ENCODE results near the gene CACNG8. TPM values are rescaled to one million over a fixed set of nuclear protein-coding genes. Genes with fewer than 3 reads are reported as not detected.

CACNG8 gene
- total RNA-seq, 8 experiments from 2014 or later, result 0.15 to 6.1 (median 1.6) TPM

- in situ Hi-C loops (cut with MboI; ENCODE audit: low pct_unique_long_range_greater_than_20kb in 2 of 9, low sequenced_read_pairs in 9 of 9, unreplicated experiment in 9 of 9), result no loop called here
- H3K4me3 ChIP-seq, result no peak overlapping the region
- H3K4me1 ChIP-seq (replicated peaks in 1 of 2), result peaks cover 9 to 20% of the 10 kb centered on the region in 2 donors
- H3K27ac ChIP-seq, result peak overlapping the region in 1 of 2 donors; percentile 6
- WGBS, 10 experiments, result 0 to 80% (median 37%) methylated on average over 1 to 14 of the region's 22 CpGs; no CpG with 5 or more reads in 3 of the 10 experiments
- peak in 2 of 8 experiments; percentile 7 to 22 for ATAC-seq (replicated peaks in 6 of 8)
Observed at GRCh38 chr19:53989600-53990533, 27.1 kb downstream of the CACNG8 start.

GRCh38 chr19:53991224-53992113 lies 28.7 kb downstream of the CACNG8 start, which contains the start of gene CACNG6:
Gene CACNG6, plus strand, starts transcription at chr19:53991637. Its CDS starts 1,241 bp downstream, at chr19:53992878.
- peaks cover 9 to 20% of the 10 kb centered on the region in 2 donors for H3K4me1 ChIP-seq (replicated peaks in 1 of 2)
- peak within 1 kb of the TSS; percentile 18 to 33 (median 22) for H3K4me3 ChIP-seq
- WGBS, 10 experiments, result no CpG with 5 or more reads among the region's 66 CpGs
- ATAC-seq (replicated peaks in 6 of 8), result peak in 7 of 8 experiments; percentile 43 to 89 (median 83)
- H3K27ac ChIP-seq, result peak within 1 kb of the TSS in 1 of 2 donors; percentile 69
- in situ Hi-C loops (cut with MboI; ENCODE audit: low pct_unique_long_range_greater_than_20kb in 2 of 9, low sequenced_read_pairs in 9 of 9, unreplicated experiment in 9 of 9), result no loop called here

GRCh38 chr19:53992211-53992610 lies 29.5 kb downstream of the CACNG8 start:
- in situ Hi-C loops (cut with MboI; ENCODE audit: low pct_unique_long_range_greater_than_20kb in 2 of 9, low sequenced_read_pairs in 9 of 9, unreplicated experiment in 9 of 9), result no loop called here
- Histone ChIP-seq H3K27ac (peak overlapping the region in 1 of 2 donors; percentile 58), H3K4me3 (no peak overlapping the region)

GRCh38 chr19:53992815-53993214 lies 30.1 kb downstream of the CACNG8 start:
- Histone ChIP-seq H3K4me1 (replicated peaks in 1 of 2) (peaks cover 9 to 20% of the 10 kb centered on the region in 2 donors), H3K27ac (no peak overlapping the region), H3K4me3 (no peak overlapping the region)
- no CpG with 5 or more reads among the region's 43 CpGs for WGBS, 10 experiments
- in situ Hi-C loops (cut with MboI; ENCODE audit: low pct_unique_long_range_greater_than_20kb in 2 of 9, low sequenced_read_pairs in 9 of 9, unreplicated experiment in 9 of 9), result no loop called here
- ATAC-seq (replicated peaks in 6 of 8), result no peak

More at GRCh38 chr19:53992211-53992610, 29.5 kb downstream of the CACNG8 start:
- ATAC-seq (replicated peaks in 6 of 8), result no peak
- H3K4me1 ChIP-seq (replicated peaks in 1 of 2), result peaks cover 9 to 20% of the 10 kb centered on the region in 2 donors
- 75 to 100% (median 90%) methylated on average over 2 to 5 of the region's 9 CpGs; no CpG with 5 or more reads in 5 of the 10 experiments for WGBS, 10 experiments

GRCh38 chr19:53993448-53993847 lies 30.7 kb downstream of the CACNG8 start:
- Histone ChIP-seq H3K4me1 (replicated peaks in 1 of 2) (peaks cover 9 to 20% of the 10 kb centered on the region in 2 donors), H3K27ac (no peak overlapping the region), H3K4me3 (no peak overlapping the region)
- 100% methylated on average over 1 of the region's 3 CpGs; no CpG with 5 or more reads in 9 of the 10 experiments for WGBS, 10 experiments
- no peak for ATAC-seq (replicated peaks in 6 of 8)
- in situ Hi-C loops (cut with MboI; ENCODE audit: low pct_unique_long_range_greater_than_20kb in 2 of 9, low sequenced_read_pairs in 9 of 9, unreplicated experiment in 9 of 9), result no loop called here

GRCh38 chr19:53994811-53995210 lies 32.1 kb downstream of the CACNG8 start:
- no peak for ATAC-seq (replicated peaks in 6 of 8)
- Histone ChIP-seq H3K4me1 (replicated peaks in 1 of 2) (peaks cover 5 to 14% of the 10 kb centered on the region in 2 donors), H3K27ac (no peak overlapping the region), H3K4me3 (no peak overlapping the region)
- WGBS, 10 experiments, result 0 to 100% (median 42%) methylated on average over 1 to 5 of the region's 5 CpGs; no CpG with 5 or more reads in 3 of the 10 experiments
- in situ Hi-C loops (cut with MboI; ENCODE audit: low pct_unique_long_range_greater_than_20kb in 2 of 9, low sequenced_read_pairs in 9 of 9, unreplicated experiment in 9 of 9), result no loop called here

- 29 to 100% (median 60%) methylated on average over 1 to 6 of the region's 7 CpGs; no CpG with 5 or more reads in 3 of the 10 experiments for WGBS, 10 experiments
- H3K4me3 ChIP-seq, result no peak overlapping the region
- ATAC-seq (replicated peaks in 6 of 8), result no peak
- H3K27ac ChIP-seq, result no peak overlapping the region
- peaks cover 0 to 2% of the 10 kb centered on the region in 2 donors for H3K4me1 ChIP-seq (replicated peaks in 1 of 2)
- in situ Hi-C loops (cut with MboI; ENCODE audit: low pct_unique_long_range_greater_than_20kb in 2 of 9, low sequenced_read_pairs in 9 of 9, unreplicated experiment in 9 of 9), result no loop called here
Observed at GRCh38 chr19:53998223-53998622, 35.5 kb downstream of the CACNG8 start.

GRCh38 chr19:53999694-54000093 lies 37.0 kb downstream of the CACNG8 start:
- H3K4me3 ChIP-seq, result no peak overlapping the region
- peaks cover 0 to 2% of the 10 kb centered on the region in 2 donors for H3K4me1 ChIP-seq (replicated peaks in 1 of 2)
- H3K27ac ChIP-seq, result no peak overlapping the region
- 21 to 92% (median 55%) methylated on average over 2 to 5 of the region's 5 CpGs; no CpG with 5 or more reads in 6 of the 10 experiments for WGBS, 10 experiments
- no peak for ATAC-seq (replicated peaks in 6 of 8)
- in situ Hi-C loops (cut with MboI; ENCODE audit: low pct_unique_long_range_greater_than_20kb in 2 of 9, low sequenced_read_pairs in 9 of 9, unreplicated experiment in 9 of 9), result loop anchor here in 4 of 9 experiments (25.0 kb wide), 2 partner anchors 162 to 187 kb away; partner anchors contain the start of gene NLRP12 (in 1 of the 4)

- Histone ChIP-seq H3K4me1 (replicated peaks in 1 of 2) (peaks cover 0 to 2% of the 10 kb centered on the region in 2 donors), H3K27ac (no peak overlapping the region), H3K4me3 (no peak overlapping the region)
- in situ Hi-C loops (cut with MboI; ENCODE audit: low pct_unique_long_range_greater_than_20kb in 2 of 9, low sequenced_read_pairs in 9 of 9, unreplicated experiment in 9 of 9), result loop anchor here in 4 of 9 experiments (25.0 kb wide), 2 partner anchors 164 to 189 kb away; partner anchors contain the start of gene NLRP12 (in 1 of the 4)
- WGBS, 10 experiments, result 0 to 100% (median 83%) methylated on average over 1 to 2 of the region's 2 CpGs; no CpG with 5 or more reads in 5 of the 10 experiments
- ATAC-seq (replicated peaks in 6 of 8), result no peak
Observed at GRCh38 chr19:54001496-54001895, 38.8 kb downstream of the CACNG8 start.

GRCh38 chr19:54002495-54003315 lies 40.0 kb downstream of the CACNG8 start:
- Histone ChIP-seq H3K4me3 (no peak overlapping the region), H3K27ac (no peak overlapping the region), H3K4me1 (replicated peaks in 1 of 2) (peaks cover 0 to 2% of the 10 kb centered on the region in 2 donors)
- peak in 1 of 8 experiments; percentile 33 for ATAC-seq (replicated peaks in 6 of 8)
- whole genome bisulfite sequencing, 10 experiments, result 46 to 83% (median 72%) methylated on average over 2 to 9 of the region's 10 CpGs
- in situ Hi-C loops (cut with MboI; ENCODE audit: low pct_unique_long_range_greater_than_20kb in 2 of 9, low sequenced_read_pairs in 9 of 9, unreplicated experiment in 9 of 9), result loop anchor here in 4 of 9 experiments (25.0 kb wide), 2 partner anchors 165 to 190 kb away; partner anchors contain the start of gene NLRP12 (in 1 of the 4)

- peaks cover 0 to 2% of the 10 kb centered on the region in 2 donors for H3K4me1 ChIP-seq (replicated peaks in 1 of 2)
- no peak for ATAC-seq (replicated peaks in 6 of 8)
- no peak overlapping the region for H3K27ac ChIP-seq
- no peak overlapping the region for H3K4me3 ChIP-seq
- 0 to 100% (median 89%) methylated on average over 1 to 8 of the region's 8 CpGs; no CpG with 5 or more reads in 1 of the 10 experiments for WGBS, 10 experiments
- in situ Hi-C loops (cut with MboI; ENCODE audit: low pct_unique_long_range_greater_than_20kb in 2 of 9, low sequenced_read_pairs in 9 of 9, unreplicated experiment in 9 of 9), result loop anchor here in 4 of 9 experiments (25.0 kb wide), 2 partner anchors 172 to 197 kb away; partner anchors contain the start of gene NLRP12 (in 1 of the 4)
Observed at GRCh38 chr19:54009440-54009839, 46.7 kb downstream of the CACNG8 start.
